CD4-positive, alpha-beta T cell treated with Interleukin-12 subunit alpha and Interleukin-12 subunit beta, for 1 hour (primary cell): ENCODE measurements around the gene HIVEP3.

Experiments used
- DNase-seq: peaks from one replicate; pipeline ENCODE4 v3.0.0-alpha.2; 2020

HIVEP3 gene

DNA sequence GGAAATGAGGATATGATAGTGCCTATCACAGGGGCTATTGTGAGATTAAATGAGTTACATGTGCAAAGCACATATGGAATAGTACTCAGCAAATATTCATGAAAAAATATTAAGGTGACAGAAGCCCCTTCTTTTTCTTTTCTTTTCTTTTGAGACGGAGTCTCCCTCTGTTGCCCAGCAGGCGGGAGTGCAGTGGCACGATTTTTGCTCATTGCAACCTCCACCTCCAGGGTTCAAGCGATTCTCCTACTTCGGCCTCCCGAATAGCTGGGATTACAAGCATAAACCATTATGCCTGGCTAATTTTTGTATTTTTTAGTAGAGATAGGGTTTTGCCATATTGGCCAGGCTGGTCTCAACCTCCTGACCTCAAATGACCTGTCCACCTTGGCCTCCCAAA lies 139.4 kb downstream of the HIVEP3 start:
- no peak for DNase-seq

DNA sequence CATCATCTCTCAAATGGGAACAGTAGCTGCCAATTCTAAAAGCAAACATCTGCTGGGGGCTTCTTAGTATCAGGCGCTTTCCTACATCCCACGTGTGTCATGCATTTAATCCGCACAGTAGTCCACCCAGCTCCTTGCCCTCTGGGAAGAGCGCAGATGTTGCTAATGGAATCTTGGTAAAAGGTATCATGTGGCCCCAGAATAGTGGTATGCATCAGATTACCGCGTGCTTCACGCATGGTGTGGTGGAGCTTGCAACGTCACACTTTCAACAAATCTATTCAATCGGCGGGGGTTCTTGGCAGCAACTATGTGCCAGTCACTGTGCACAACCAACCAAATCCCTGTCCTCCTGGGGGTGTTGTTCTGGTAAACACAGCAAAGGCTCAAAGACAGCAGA lies 141.0 kb downstream of the HIVEP3 start:
- no peak for DNase-seq

- DNase-seq, result no peak
Measured at GRCh38 chr1:41776891-41777441, 141.8 kb downstream of the HIVEP3 start.

- DNase-seq, result no peak
Measured at GRCh38 chr1:41775956-41776585, 142.7 kb downstream of the HIVEP3 start.

DNA sequence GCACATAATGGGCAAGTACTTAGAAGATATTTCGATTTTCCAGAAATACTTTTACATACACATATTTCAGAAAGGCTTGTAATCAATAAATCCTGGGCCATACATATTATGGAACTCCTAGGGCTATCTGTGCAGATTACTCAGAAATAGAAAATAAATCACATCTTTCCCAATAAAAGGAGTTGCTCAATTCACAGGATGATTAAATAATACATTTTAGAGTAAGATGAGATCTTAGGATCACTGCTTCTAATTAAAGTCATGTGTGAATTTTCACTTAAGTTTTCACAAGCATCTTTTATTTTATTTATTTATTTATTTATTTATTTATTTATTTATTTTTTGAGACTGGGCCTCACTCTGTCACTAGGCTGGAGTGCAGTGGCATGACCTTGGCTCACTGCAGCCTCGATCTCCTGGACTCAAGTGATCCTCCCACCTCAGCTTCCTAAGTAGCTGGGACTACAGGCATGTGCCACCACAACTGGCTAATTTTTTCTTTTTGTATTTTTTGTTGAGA lies 144.2 kb downstream of the HIVEP3 start:
- DNase-seq, result no peak

DNA sequence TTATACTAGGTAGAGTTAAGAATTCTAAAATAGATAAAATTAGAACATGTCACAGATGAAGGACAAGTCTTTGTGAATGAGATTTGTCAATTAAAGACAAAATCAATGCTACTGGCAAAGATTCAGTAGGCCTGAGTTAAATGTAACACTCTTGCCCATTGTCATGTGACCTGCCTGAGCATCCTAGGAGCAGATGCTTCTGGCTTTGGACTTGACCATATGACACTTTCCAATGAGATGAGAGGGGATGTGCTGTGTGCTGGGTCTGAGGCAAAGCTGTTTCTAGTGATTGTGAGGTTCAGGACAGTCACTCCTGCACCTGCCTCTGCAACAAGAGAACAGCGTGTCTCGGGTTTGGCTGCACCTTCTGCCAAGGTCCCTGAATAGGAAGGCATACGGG lies 144.9 kb downstream of the HIVEP3 start:
- DNase-seq, result no peak

DNA sequence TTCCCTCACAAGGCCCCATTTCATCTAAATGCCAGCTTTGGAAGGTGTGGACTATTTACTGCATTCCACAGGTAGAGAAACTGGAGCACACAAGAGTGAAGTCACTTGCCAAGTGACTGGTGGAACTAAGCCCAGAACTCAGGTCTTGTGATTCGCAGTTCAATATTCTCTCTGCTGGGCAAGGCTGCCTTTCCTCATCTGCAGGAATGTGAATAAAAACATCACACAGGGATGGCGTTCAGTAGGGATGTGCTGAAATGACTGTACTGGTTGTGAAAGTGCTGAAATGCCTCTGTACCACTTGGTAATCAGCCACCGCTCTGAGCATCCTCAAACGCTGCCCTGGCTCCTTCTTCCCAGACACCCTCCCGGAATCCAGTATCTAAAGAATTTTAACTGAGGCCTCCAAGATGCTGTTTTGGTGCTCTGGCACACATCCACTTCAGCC lies 145.6 kb downstream of the HIVEP3 start:
- DNase-seq, result no peak

DNA sequence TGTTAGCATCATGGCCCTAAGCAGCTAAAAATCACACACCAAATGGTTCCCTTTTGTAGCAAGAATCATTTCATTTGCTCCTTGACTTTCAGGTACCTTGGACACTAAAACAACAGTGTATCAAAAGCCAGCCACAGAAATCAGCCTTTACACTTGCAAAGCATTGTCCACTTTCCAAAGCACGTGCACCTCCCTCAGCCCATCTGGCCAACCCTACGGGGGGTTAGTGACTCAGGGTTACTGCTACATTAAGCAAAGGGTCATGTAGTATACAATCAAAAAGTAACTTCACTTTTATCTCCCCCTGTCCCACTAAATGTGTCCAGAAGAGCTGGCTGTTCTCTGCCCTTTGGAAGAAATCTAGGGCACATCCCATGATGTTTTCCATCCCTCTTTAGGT lies 149.7 kb downstream of the HIVEP3 start:
- DNase-seq, result no peak

GRCh38 chr1:41768583-41768982 lies 150.1 kb downstream of the HIVEP3 start:
- no peak for DNase-seq

DNA sequence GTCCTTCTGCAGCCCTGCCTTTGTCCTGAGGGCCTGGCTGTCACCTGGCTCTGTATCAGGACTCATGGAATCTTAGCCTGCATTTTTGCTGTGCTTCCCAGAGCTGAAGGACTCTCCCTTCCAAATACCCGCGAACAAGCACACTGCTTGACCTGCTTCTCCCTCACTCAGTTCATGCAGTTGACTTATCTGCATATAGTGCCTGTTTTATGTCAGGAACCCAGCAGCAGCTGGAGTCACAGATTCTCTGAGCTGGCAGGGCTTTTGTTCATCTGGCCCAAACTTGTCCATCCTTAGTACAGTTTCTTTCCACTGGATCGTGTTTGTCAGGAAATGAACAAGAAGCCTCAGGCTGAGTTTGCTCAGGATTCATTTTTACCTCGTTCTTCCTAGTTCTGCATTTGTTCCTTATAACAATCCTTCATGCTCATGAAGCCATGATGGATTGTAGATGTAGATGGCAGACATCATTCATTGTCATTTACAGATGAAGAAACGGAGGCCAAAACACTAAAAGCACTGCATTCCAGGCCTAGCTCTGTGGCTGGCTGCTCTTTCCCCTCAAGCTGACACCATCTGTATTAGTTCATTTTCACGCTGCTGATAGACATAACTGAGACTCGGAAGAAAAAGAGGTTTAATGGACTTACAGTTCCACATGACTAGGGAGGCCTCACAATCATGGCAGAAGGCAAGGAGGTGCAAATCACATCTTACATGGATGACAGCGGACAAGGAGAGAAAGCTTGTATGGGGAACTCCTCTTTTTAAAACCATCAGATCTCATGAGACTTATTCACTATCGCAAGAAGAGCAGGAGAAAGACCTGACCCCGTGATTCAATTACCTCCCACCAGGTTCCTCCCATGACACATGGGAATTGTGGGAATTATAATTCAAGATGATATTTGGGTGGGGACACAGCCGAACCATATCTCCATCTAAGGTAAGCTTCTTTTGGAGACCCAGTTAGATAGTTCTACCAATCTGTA lies 150.9 kb downstream of the HIVEP3 start:
- no peak for DNase-seq

GRCh38 chr1:41766546-41766945 lies 152.2 kb downstream of the HIVEP3 start:
- DNase-seq, result no peak

GRCh38 chr1:41766041-41766440 lies 152.7 kb downstream of the HIVEP3 start:
- no peak for DNase-seq

DNA sequence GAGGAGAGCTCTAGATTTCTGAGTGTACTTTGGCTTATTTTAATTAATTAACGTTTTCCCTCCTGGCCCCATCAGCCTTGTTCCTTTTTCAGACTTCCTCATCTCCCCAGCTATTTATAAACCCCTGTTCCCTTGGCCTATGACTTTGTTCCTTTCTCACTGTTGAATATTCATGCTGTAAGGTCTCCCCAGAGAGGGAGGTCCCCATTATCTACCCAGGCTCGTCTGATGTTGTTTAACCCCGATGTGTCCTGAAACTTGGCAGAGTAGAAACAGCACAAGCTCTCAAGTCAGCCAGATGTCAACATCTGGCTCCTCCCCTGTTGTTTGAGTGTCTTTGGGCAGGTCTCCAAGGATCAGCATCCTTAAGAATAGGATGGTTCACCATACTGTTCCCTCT lies 153.6 kb downstream of the HIVEP3 start:
- DNase-seq, result no peak

- no peak for DNase-seq
Measured at GRCh38 chr1:41764656-41765055, 154.1 kb downstream of the HIVEP3 start.

GRCh38 chr1:41762777-41763176 lies 155.9 kb downstream of the HIVEP3 start:
- no peak for DNase-seq

- no peak for DNase-seq
Measured at GRCh38 chr1:41762251-41762650, 156.5 kb downstream of the HIVEP3 start.

DNA sequence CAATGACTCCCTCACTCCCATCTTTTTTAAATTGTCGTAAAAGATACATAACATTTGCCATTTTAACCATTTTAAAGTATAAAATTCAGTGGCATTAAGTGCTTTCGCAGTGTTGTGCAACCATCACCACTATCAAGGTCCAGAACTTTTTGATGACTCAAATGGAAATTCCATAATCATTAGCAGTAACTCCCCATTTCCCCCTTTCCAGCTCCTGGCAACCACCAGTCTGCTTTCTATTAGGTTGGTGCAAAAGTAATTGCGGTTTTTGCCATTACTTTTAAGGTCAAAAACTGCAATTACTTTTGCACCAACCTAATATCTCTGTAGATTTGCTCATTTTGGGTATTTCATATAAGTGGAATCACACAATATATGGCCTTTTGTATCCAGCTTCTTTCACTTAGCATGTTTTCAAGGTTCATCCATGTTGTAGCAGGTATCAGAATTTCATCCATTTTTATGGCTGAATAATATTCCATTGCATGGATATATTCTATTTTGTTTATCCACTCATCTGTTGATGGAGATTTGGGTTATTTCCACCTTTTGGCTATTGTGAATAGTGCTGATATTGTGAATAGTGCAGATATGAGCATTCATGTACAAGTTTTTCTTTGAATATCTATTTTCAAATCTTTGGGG lies 159.7 kb downstream of the HIVEP3 start:
- no peak for DNase-seq

GRCh38 chr1:41758500-41758899 lies 160.2 kb downstream of the HIVEP3 start:
- no peak for DNase-seq

DNA sequence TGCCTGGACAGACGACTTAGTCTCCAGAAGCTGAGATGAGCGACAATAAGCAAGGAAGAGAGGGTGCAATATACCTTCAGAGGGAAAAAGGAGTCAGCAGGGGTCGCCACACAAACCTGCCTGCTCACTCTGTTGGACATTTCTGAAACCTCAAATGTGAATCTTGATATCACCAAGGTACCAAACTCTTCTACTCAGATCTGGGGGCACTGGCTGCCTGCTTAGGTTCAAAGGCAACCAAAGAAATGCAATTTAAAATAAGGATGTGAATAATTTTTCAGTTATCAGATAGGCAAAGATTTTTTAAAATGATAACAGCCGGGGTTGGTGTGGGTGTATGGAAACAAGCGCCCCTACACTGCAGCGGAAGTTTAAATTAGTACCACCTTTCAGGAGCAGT lies 164.2 kb downstream of the HIVEP3 start:
- no peak for DNase-seq

DNA sequence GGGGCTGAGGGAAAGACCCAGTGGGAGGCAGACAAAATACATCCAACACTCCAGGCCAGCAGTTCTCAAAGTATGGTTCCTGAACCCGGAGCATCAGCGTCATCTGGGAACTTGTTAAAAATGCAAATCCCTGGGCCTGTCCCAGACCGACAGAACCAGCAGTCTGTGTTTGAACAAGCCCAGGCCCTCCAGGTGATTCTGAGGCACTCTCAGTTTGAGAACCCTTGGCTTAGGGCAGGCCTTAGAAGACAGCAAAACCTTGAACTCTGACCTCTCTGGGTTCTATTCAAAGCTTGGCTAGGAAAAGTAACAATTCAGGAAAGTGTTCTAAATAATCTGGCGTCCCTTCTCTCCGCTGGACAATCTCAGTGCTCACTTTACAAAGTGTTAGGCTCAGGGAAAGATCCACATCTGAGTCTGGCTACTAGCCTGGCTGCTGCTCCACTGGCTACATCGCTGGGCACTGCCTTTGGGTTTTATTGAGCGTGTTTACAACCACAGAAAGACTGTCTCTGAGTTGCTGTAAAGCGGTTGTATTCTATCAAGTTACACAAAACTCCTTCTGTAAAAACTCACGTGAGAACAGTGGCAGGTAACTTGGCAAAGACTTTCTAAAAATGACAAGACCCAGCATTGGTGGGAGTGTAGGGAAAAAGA lies 166.1 kb downstream of the HIVEP3 start:
- no peak for DNase-seq

- peak; percentile 32 for DNase-seq
Measured at GRCh38 chr1:41751804-41752513, 166.8 kb downstream of the HIVEP3 start.
